H1 (cell line): Measurements from ENCODE around the gene VOPP1.

Source experiments
- ASH2L ChIP-seq: fragments of 200-600, 300-600 bp; sonication (generic); IDR thresholded peaks from one replicate; pipeline ENCODE4 v1.7.1; 2017; ENCODE audit warnings: low read length
- ATF2 ChIP-seq: IDR thresholded peaks from 2 replicates; pipeline ENCODE4 v1.6.1; 2012; ENCODE audit warnings: low read length, inconsistent platforms
- ATF3 ChIP-seq: IDR thresholded peaks from 2 replicates; pipeline ENCODE4 v1.6.1; 2011; ENCODE audit warnings: low read depth, mild to moderate bottlenecking, low read length; ENCODE audit not compliant: insufficient read depth
- CBX8 ChIP-seq: fragments of 300-800, 300-1000 bp; sonication (generic); IDR thresholded peaks from 2 replicates; pipeline ENCODE4 v1.7.1; 2016; ENCODE audit warnings: low read depth, low read length, borderline replicate concordance
- CEBPB ChIP-seq: IDR thresholded peaks from 2 replicates; pipeline ENCODE4 v1.6.1; 2012; ENCODE audit warnings: low read depth, low read length
- EZH2 ChIP-seq: fragments of 200-600 bp; sonication (generic); IDR thresholded peaks from 2 replicates; pipeline ENCODE4 v1.7.1; 2012; ENCODE audit warnings: low read depth, mild to moderate bottlenecking, moderate library complexity, low read length, inconsistent platforms; ENCODE audit not compliant: severe bottlenecking
- JUN ChIP-seq: IDR thresholded peaks from 2 replicates; pipeline ENCODE4 v1.6.1; 2011; ENCODE audit warnings: low read depth, mild to moderate bottlenecking, improper control_type of control experiment, low read length
- KDM1A ChIP-seq: fragments of 200-600, 300-600 bp; sonication (generic); IDR thresholded peaks from 2 replicates; pipeline ENCODE4 v1.7.1; 2016; ENCODE audit warnings: mild to moderate bottlenecking, low read length, borderline replicate concordance
- POLR2A ChIP-seq, 2 experiments: IDR thresholded peaks; 1 replicate in 1 of 2; 2 replicates in 1 of 2; pipeline ENCODE4 v1.6.1; 2011; ENCODE audit warnings: low read depth in 2 of 2, low read length in 2 of 2, mild to moderate bottlenecking in 2 of 2; ENCODE audit errors: control extremely low read depth in 1 of 2
- POLR2AphosphoS5 ChIP-seq: IDR thresholded peaks from 2 replicates; pipeline ENCODE4 v1.6.1; 2011; ENCODE audit warnings: low read depth, low read length
- TAF1 ChIP-seq: IDR thresholded peaks from 2 replicates; pipeline ENCODE4 v1.6.1; 2011; ENCODE audit warnings: mild to moderate bottlenecking, low read depth, low read length
- ZNF274 ChIP-seq: IDR thresholded peaks from 2 replicates; pipeline ENCODE4 v1.7.0; 2012; ENCODE audit warnings: low read length, borderline replicate concordance; ENCODE audit errors: extremely low read depth
- TF ChIP-seq, protein P1 (sequence below), 3 experiments: IDR thresholded peaks; 1 replicate in 2 of 3; 2 replicates in 1 of 3; pipeline versions ENCODE4 v1.5.1 to v1.6.1; 2011; ENCODE audit warnings: low read length in 3 of 3, mild to moderate bottlenecking in 3 of 3, inconsistent platforms in 2 of 3, low read depth in 1 of 3, moderate library complexity in 1 of 3; ENCODE audit not compliant: insufficient read depth in 1 of 3; ENCODE audit errors: control extremely low read depth in 1 of 3
- TF ChIP-seq, protein P2 (sequence below): IDR thresholded peaks from 2 replicates; pipeline ENCODE4 v1.6.1; 2011; ENCODE audit warnings: low read length, improper control_type of control experiment

- TF ChIP-seq ATF2: no peak
- TF ChIP-seq, protein P1, sequence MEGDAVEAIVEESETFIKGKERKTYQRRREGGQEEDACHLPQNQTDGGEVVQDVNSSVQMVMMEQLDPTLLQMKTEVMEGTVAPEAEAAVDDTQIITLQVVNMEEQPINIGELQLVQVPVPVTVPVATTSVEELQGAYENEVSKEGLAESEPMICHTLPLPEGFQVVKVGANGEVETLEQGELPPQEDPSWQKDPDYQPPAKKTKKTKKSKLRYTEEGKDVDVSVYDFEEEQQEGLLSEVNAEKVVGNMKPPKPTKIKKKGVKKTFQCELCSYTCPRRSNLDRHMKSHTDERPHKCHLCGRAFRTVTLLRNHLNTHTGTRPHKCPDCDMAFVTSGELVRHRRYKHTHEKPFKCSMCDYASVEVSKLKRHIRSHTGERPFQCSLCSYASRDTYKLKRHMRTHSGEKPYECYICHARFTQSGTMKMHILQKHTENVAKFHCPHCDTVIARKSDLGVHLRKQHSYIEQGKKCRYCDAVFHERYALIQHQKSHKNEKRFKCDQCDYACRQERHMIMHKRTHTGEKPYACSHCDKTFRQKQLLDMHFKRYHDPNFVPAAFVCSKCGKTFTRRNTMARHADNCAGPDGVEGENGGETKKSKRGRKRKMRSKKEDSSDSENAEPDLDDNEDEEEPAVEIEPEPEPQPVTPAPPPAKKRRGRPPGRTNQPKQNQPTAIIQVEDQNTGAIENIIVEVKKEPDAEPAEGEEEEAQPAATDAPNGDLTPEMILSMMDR (IDR thresholded peaks at IDR 0.05; ENCODE audit: control extremely low read depth in 1 of 3, insufficient read depth in 1 of 3, low read depth in 1 of 3, low read length in 3 of 3): no peak
- TF ChIP-seq EZH2: no peak
- TF ChIP-seq POLR2A (IDR thresholded peaks at IDR 0.05; ENCODE audit: control extremely low read depth in 1 of 2, low read depth in 2 of 2, low read length in 2 of 2): no peak
- TF ChIP-seq JUN: no peak
- TF ChIP-seq ATF3: no peak
- no peak for TF ChIP-seq CEBPB
- TF ChIP-seq ZNF274: no peak
- no peak for TF ChIP-seq POLR2AphosphoS5
- TF ChIP-seq TAF1: no peak
- TF ChIP-seq CBX8: no peak
- no peak for TF ChIP-seq KDM1A
- TF ChIP-seq, protein P2, sequence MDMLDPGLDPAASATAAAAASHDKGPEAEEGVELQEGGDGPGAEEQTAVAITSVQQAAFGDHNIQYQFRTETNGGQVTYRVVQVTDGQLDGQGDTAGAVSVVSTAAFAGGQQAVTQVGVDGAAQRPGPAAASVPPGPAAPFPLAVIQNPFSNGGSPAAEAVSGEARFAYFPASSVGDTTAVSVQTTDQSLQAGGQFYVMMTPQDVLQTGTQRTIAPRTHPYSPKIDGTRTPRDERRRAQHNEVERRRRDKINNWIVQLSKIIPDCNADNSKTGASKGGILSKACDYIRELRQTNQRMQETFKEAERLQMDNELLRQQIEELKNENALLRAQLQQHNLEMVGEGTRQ: no peak
- TF ChIP-seq ASH2L: no peak
Observed at GRCh38 chr7:55556031-55556430, 16.3 kb downstream of the VOPP1 start.
